HepG2 (cell line): Measurements from ENCODE around the gene TSPAN5. TPM values are rescaled to one million over a fixed set of nuclear protein-coding genes. Genes with fewer than 3 reads are reported as not detected.

Experiments used
- ATAC-seq: fragments of 200-7000 bp; cut with Tn5 transposase; 3 replicates; pipeline ENCODE4 v1.9.1; 2020; ENCODE audit warnings: mild to moderate bottlenecking, moderate library complexity
- BruUV-seq: library from RNA; stranded (reverse); fragments of 400-500 nt; replicated peaks from 2 replicates; lab custom pipeline; 2021; lab: Mats Ljungman, UMichigan
- CTCF ChIA-PET: fragments of 300-600 bp; formaldehyde crosslinking; extraction: SDS; loops from one replicate; lab custom pipeline; 2021; ENCODE audit warnings: low total read pairs, inconsistent platforms, low intra/inter-chr PET ratio; lab: Yijun Ruan, JAX
- POLR2A ChIA-PET: fragments of 350-600 bp; sonication (Branson Sonifier 250); formaldehyde crosslinking; loops from one replicate; lab custom pipeline; 2020; ENCODE audit warnings: antibody characterized with exemption, inconsistent platforms; lab: Yijun Ruan, JAX
- DNase-seq: peaks from one replicate; pipeline ENCODE4 v3.0.0-alpha.2; 2015; ENCODE audit warnings: low spot score
- FAIRE-seq: peaks from 3 replicates; lab custom pipeline; 2011; peaks lifted over from hg19 to GRCh38; lab: Jason Lieb, UNC
- H2AFZ ChIP-seq: one replicate; pipeline ENCODE4 v1.6.1; 2011; ENCODE audit warnings: low read length, inconsistent platforms
- H3K27ac ChIP-seq: fragments of 300-600 bp; 3 replicates; pipeline ENCODE4 v1.8.0; 2011; ENCODE audit warnings: mixed run types, mild to moderate bottlenecking, mixed read lengths, low read length, inconsistent platforms; ENCODE audit not compliant: insufficient read depth; ENCODE audit errors: extremely low read length
- H3K27me3 ChIP-seq, 2 experiments: fragments of 200-600 bp in 1 of 2; 2 replicates in 1 of 2; 3 replicates in 1 of 2; pipeline versions ENCODE4 v1.6.0 to v1.8.0; 2011; ENCODE audit warnings: low read length in 2 of 2, mild to moderate bottlenecking in 2 of 2, moderate library complexity in 2 of 2, inconsistent platforms in 1 of 2; ENCODE audit not compliant: insufficient read depth in 2 of 2, control insufficient read depth in 1 of 2
- H3K36me3 ChIP-seq, 2 experiments: fragments of 200-600 bp in 1 of 2; replicated peaks in 1 of 2; 2 replicates in 1 of 2; 3 replicates in 1 of 2; pipeline versions ENCODE4 v1.5.1 to v1.8.0; 2011; ENCODE audit warnings: low read length in 2 of 2, inconsistent platforms in 1 of 2; ENCODE audit not compliant: insufficient read depth in 2 of 2, control insufficient read depth in 1 of 2
- H3K4me1 ChIP-seq: 2 replicates; pipeline ENCODE4 v1.5.1; 2012; ENCODE audit warnings: low read length, inconsistent platforms; ENCODE audit not compliant: insufficient read depth
- H3K4me2 ChIP-seq: 2 replicates; pipeline ENCODE4 v1.6.0; 2011; ENCODE audit warnings: low read depth, low read length, inconsistent platforms
- H3K4me3 ChIP-seq, 3 experiments: fragments of 200-600 bp in 1 of 3; sonication (generic), shearing (Covaris generic) in 1 of 3; replicated peaks in 1 of 3; 2 replicates each; pipeline ENCODE4 v1.5.1; 2011 to 2016; ENCODE audit warnings: low read length in 3 of 3, inconsistent platforms in 2 of 3, low read depth in 2 of 3, mild to moderate bottlenecking in 2 of 3, control low read depth in 1 of 3, mixed read lengths in 1 of 3; ENCODE audit not compliant: insufficient read depth in 1 of 3
- H3K79me2 ChIP-seq: one replicate; pipeline ENCODE4 v1.6.1; 2011; ENCODE audit warnings: low read length, inconsistent platforms; ENCODE audit not compliant: insufficient read depth
- H3K9ac ChIP-seq: 2 replicates; pipeline ENCODE4 v1.6.0; 2011; ENCODE audit warnings: mild to moderate bottlenecking, low read depth, low read length, inconsistent platforms; ENCODE audit not compliant: insufficient read depth
- H3K9me3 ChIP-seq: 2 replicates; pipeline ENCODE4 v1.5.1; 2012; ENCODE audit warnings: mild to moderate bottlenecking, low read length
- H4K20me1 ChIP-seq: 2 replicates; pipeline ENCODE4 v1.6.0; 2011; ENCODE audit warnings: inconsistent platforms, mild to moderate bottlenecking, low read length, moderate library complexity; ENCODE audit not compliant: insufficient read depth
- CREB1 ChIP-seq, 2 experiments: fragments of 450-650 bp in 1 of 2; IDR thresholded peaks; 2 replicates each; pipeline ENCODE4 v1.6.1; 2016 to 2017; ENCODE audit warnings: control low read depth in 1 of 2, mild to moderate bottlenecking in 1 of 2, missing compliant biosample characterization in 1 of 2, missing genetic modification characterization in 1 of 2
- FOXM1 ChIP-seq: sonication (generic); formaldehyde crosslinking; IDR thresholded peaks from 2 replicates; pipeline ENCODE4 v1.5.0; 2020; ENCODE audit warnings: missing genetic modification reagents
- HNRNPUL1 ChIP-seq: fragments of 200-400 bp; formaldehyde crosslinking; IDR thresholded peaks from 2 replicates; pipeline ENCODE4 v1.6.1; 2017; ENCODE audit warnings: low read depth, mild to moderate bottlenecking, low read length, moderate library complexity
- HOXA5 ChIP-seq: sonication (generic); formaldehyde crosslinking; IDR thresholded peaks from 2 replicates; pipeline ENCODE4 v1.4.0; 2020; ENCODE audit warnings: missing genetic modification reagents
- MYNN ChIP-seq: sonication (generic); formaldehyde crosslinking; IDR thresholded peaks from 2 replicates; pipeline ENCODE4 v1.4.0; 2020; ENCODE audit warnings: mild to moderate bottlenecking, low read depth, missing genetic modification reagents
- NFE2L1 ChIP-seq: sonication (generic); formaldehyde crosslinking; IDR thresholded peaks from 2 replicates; pipeline ENCODE4 v1.4.0; 2020; ENCODE audit warnings: missing genetic modification reagents, mild to moderate bottlenecking, borderline replicate concordance
- RNF219 ChIP-seq: sonication (generic); formaldehyde crosslinking; IDR thresholded peaks from 2 replicates; pipeline ENCODE4 v1.5.0; 2020; ENCODE audit warnings: mild to moderate bottlenecking, missing genetic modification reagents
- ZFP82 ChIP-seq: sonication (generic); formaldehyde crosslinking; IDR thresholded peaks from 2 replicates; pipeline ENCODE4 v1.5.1; 2020; ENCODE audit warnings: mild to moderate bottlenecking, missing genetic modification reagents, borderline replicate concordance
- ZNF24 ChIP-seq: fragments of 450-650 bp; IDR thresholded peaks from 2 replicates; pipeline ENCODE4 v1.6.1; 2017; ENCODE audit warnings: antibody characterized with exemption, mild to moderate bottlenecking
- ZNF253 ChIP-seq: sonication (generic); formaldehyde crosslinking; IDR thresholded peaks from 2 replicates; pipeline ENCODE4 v1.8.0; 2022; ENCODE audit warnings: mild to moderate bottlenecking, missing genetic modification reagents, borderline replicate concordance
- ZNF691 ChIP-seq: sonication (generic); formaldehyde crosslinking; IDR thresholded peaks from 2 replicates; pipeline ENCODE4 v1.4.0; 2020; ENCODE audit warnings: missing genetic modification reagents, low read depth, mild to moderate bottlenecking, borderline replicate concordance
- WGBS: methylation state at CpG from one replicate; pipeline ENCODE4 v1.1.6; 2017; ENCODE audit warnings: low lambda C conversion rate; 5-methylcytosine and 5-hydroxymethylcytosine counted together
- in situ Hi-C: cut with HindIII; loops from 2 replicates; pipeline ENCODE4 v1.10.0; 2017; ENCODE audit warnings: low pct_unique_long_range_greater_than_20kb; ENCODE audit not compliant: extremely low pct_ligation_motif_present
- intact Hi-C: fragments of 100-400 bp; cut with micrococcal nuclease; formaldehyde crosslinking; loops from one replicate; pipeline ENCODE4 v1.10.0; 2022; ENCODE audit not compliant: unreplicated experiment
- polyA plus RNA-seq, 8 experiments: library from polyadenylated mRNA; depleted of rRNA in 3 of 8; stranded (reverse) in 7 of 8; unstranded in 1 of 8; fragments of >200 nt; fragmentation: Illumina TruSeq in 4 of 8; extraction: Trizol in 4 of 8; gene quantifications; 2 replicates each; pipeline versions ENCODE4 v1.2.1 to v1.2.3, GENCODE V29; 2011 to 2016; ENCODE audit warnings: low read depth in 4 of 8, missing spikeins in 1 of 8, mixed read lengths in 1 of 8; ENCODE audit not compliant: insufficient read depth in 1 of 8
- total RNA-seq, 5 experiments: library from RNA; depleted of rRNA; stranded (reverse); fragments of >200 nt; fragmentation: Illumina TruSeq; extraction: Trizol; gene quantifications; 2 replicates each; pipeline ENCODE4 v1.2.3, GENCODE V29; 2016; ENCODE audit warnings: low read depth in 1 of 5
- TF ChIP-seq, protein P1 (sequence below): sonication (generic); formaldehyde crosslinking; IDR thresholded peaks from 2 replicates; pipeline ENCODE4 v1.4.0; 2020; ENCODE audit warnings: mild to moderate bottlenecking, missing genetic modification reagents

Gene TSPAN5
- total and polyA plus RNA-seq, 2 of the 13 experiments (the other 11 are each of a cell fraction or from before 2014, with no cell fraction given): 0.20 to 0.53 TPM

- TF ChIP-seq HOXA5 (no peak), ZNF691 (CRISPR knock-in tag) (no peak), ZNF24 (no peak)
Observed at GRCh38 chr4:98493296-98493695, 165.1 kb downstream of the TSPAN5 start (continued).

DNA sequence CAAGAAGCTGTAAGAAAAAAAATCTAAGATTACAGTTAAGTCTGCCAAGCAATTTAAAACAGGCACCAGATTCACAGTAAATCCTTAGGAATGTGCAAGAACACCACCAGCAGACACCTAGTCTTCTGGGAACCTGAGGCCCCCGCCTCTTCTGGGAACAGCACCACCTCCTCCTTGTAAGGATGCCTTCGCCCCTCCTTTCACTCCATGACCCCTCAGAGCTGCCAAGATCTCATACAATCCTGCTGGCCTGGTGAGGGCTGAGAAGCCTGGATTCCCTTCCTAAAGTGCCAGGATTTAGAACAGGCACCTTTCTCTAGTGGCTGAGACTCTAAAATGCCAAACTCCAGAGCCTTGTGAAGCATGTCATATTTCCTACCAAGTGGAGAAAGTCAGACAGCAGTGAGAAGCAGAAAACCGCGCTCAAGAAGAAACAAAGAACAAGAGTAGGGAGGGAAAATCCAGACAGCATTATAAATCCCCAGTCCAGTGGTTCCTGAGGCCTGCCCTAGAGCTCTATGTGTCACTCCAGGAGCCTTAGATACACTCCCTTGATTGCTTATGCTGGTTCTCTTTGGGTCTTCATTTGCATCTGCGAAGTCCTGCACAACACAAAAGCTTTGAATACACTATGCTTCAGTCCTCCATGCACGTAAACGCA lies 166.4 kb downstream of the TSPAN5 start:
- no peak overlapping the region for H2AFZ ChIP-seq
- POLR2A ChIA-PET: no interaction called here
- no peaks in the 10 kb centered on the region for H3K36me3 ChIP-seq
- CTCF ChIA-PET: no interaction called here
- H3K27ac ChIP-seq: no peak overlapping the region
- FAIRE-seq (no peak), ATAC-seq (no peak), DNase-seq (no peak)
- no peak overlapping the region for H3K4me3 ChIP-seq
- 51% methylated on average over 7 of the region's 7 CpGs for WGBS
- no peaks in the 10 kb centered on the region for H4K20me1 ChIP-seq
- no peak for TF ChIP-seq NFE2L1 (CRISPR knock-in tag)
- H3K27me3 ChIP-seq: no peaks in the 10 kb centered on the region
- in situ Hi-C loops (no loop called here), intact Hi-C loops (no loop called here)
- no TSS peak for BruUV-seq
- H3K4me1 ChIP-seq: no peaks in the 10 kb centered on the region
- no peak overlapping the region for H3K4me2 ChIP-seq
- no peak overlapping the region for H3K9ac ChIP-seq
- no peaks in the 10 kb centered on the region for H3K79me2 ChIP-seq
- no peaks in the 10 kb centered on the region for H3K9me3 ChIP-seq

- no peaks in the 10 kb centered on the region for H3K4me1 ChIP-seq
- no peak overlapping the region for H3K4me3 ChIP-seq
- no peaks in the 10 kb centered on the region for H4K20me1 ChIP-seq
- H3K9me3 ChIP-seq: no peaks in the 10 kb centered on the region
- 5% methylated on average over 3 of the region's 3 CpGs for WGBS
- DNase-seq (no peak), ATAC-seq (no peak), FAIRE-seq (no peak)
- H3K27me3 ChIP-seq: 0 out of 5 replicates have a peak, but pooled peaks cover 0 to 3% of the 10 kb centered on the region in 2 experiments
- H3K4me2 ChIP-seq: no peak overlapping the region
- H3K9ac ChIP-seq: no peak overlapping the region
- intact Hi-C loops: no loop called here
- no peak overlapping the region for H2AFZ ChIP-seq
- no peaks in the 10 kb centered on the region for H3K36me3 ChIP-seq
- ChIA-PET POLR2A (no interaction called here), CTCF (no interaction called here)
- no peaks in the 10 kb centered on the region for H3K79me2 ChIP-seq
- H3K27ac ChIP-seq: no peak overlapping the region
- in situ Hi-C loops: no loop called here
- no TSS peak for BruUV-seq
- no peak for TF ChIP-seq MYNN (CRISPR knock-in tag)
- TF ChIP-seq, protein P1, sequence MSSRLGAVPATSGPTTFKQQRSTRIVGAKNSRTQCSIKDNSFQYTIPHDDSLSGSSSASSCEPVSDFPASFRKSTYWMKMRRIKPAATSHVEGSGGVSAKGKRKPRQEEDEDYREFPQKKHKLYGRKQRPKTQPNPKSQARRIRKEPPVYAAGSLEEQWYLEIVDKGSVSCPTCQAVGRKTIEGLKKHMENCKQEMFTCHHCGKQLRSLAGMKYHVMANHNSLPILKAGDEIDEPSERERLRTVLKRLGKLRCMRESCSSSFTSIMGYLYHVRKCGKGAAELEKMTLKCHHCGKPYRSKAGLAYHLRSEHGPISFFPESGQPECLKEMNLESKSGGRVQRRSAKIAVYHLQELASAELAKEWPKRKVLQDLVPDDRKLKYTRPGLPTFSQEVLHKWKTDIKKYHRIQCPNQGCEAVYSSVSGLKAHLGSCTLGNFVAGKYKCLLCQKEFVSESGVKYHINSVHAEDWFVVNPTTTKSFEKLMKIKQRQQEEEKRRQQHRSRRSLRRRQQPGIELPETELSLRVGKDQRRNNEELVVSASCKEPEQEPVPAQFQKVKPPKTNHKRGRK (CRISPR knock-in tag): no peak
- TF ChIP-seq CREB1 (IDR thresholded peaks at IDR 0.05): no peak
- no peak for TF ChIP-seq CREB1 (CRISPR knock-in tag; IDR thresholded peaks at IDR 0.05)
- no peak for TF ChIP-seq ZFP82
- no peak for TF ChIP-seq ZNF253 (CRISPR knock-in tag)
- no peak for TF ChIP-seq HNRNPUL1
- no peak for TF ChIP-seq FOXM1 (CRISPR knock-in tag)
- TF ChIP-seq RNF219: no peak
Observed at GRCh38 chr4:98490251-98490650, 168.2 kb downstream of the TSPAN5 start.
